HL-60 (cell line): Measurements from ENCODE around the gene SPIB.

Experiments used
- POLR2AphosphoS5 ChIP-seq: IDR thresholded peaks from 2 replicates; pipeline ENCODE4 v1.6.1; 2012; ENCODE audit warnings: low read depth
- REST ChIP-seq: IDR thresholded peaks from 2 replicates; pipeline ENCODE4 v1.6.1; 2012; ENCODE audit warnings: low read depth; ENCODE audit not compliant: insufficient replicate concordance
- TF ChIP-seq, protein P1 (sequence below): IDR thresholded peaks from one replicate; pipeline ENCODE4 v1.5.1; 2011; ENCODE audit warnings: low read length, control low read depth, inconsistent platforms; ENCODE audit not compliant: insufficient read depth

DNA sequence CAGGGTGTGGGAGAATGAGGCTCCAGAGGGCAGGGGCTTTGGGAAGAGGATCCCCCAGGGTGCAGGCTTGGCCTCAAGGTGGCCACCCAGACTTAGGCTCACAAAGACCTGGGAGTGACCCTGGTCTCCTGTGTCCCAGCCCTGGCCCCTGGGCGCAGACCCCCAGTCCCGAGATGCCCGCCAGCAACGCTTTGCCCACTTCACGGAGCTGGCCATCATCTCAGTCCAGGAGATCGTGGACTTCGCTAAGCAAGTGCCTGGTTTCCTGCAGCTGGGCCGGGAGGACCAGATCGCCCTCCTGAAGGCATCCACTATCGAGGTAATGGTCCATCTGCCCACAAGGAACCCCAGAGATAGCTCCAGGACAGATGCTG, 39.9 kb upstream of the SPIB start:
- TF ChIP-seq REST (no peak), POLR2AphosphoS5 (no peak)
- TF ChIP-seq, protein P1, sequence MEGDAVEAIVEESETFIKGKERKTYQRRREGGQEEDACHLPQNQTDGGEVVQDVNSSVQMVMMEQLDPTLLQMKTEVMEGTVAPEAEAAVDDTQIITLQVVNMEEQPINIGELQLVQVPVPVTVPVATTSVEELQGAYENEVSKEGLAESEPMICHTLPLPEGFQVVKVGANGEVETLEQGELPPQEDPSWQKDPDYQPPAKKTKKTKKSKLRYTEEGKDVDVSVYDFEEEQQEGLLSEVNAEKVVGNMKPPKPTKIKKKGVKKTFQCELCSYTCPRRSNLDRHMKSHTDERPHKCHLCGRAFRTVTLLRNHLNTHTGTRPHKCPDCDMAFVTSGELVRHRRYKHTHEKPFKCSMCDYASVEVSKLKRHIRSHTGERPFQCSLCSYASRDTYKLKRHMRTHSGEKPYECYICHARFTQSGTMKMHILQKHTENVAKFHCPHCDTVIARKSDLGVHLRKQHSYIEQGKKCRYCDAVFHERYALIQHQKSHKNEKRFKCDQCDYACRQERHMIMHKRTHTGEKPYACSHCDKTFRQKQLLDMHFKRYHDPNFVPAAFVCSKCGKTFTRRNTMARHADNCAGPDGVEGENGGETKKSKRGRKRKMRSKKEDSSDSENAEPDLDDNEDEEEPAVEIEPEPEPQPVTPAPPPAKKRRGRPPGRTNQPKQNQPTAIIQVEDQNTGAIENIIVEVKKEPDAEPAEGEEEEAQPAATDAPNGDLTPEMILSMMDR: no peak
